Mucosa of descending colon (tissue), 3 donors: ENCODE data around the gene DPYD. TPM values are rescaled to one million over a fixed set of nuclear protein-coding genes. Genes with fewer than 3 reads are reported as not detected.

Experiments used
- ATAC-seq: fragments of 200-7000 bp; cut with Tn5 transposase; one replicate; pipeline ENCODE4 v1.9.1; 2020; ENCODE audit warnings: mild to moderate bottlenecking, moderate library complexity
- DNase-seq, 3 donors: peaks; one replicate each; pipeline ENCODE4 v3.0.0-alpha.2; 2020
- H3K36me3 ChIP-seq: fragments of 200-600 bp; one replicate; pipeline ENCODE4 v1.8.0; 2021; ENCODE audit warnings: low read depth, mild to moderate bottlenecking
- H3K4me1 ChIP-seq: fragments of 200-600 bp; one replicate; pipeline ENCODE4 v1.8.0; 2021; ENCODE audit warnings: low read depth, mild to moderate bottlenecking
- H3K4me3 ChIP-seq: fragments of 200-600 bp; one replicate; pipeline ENCODE4 v1.8.0; 2021; ENCODE audit warnings: mild to moderate bottlenecking
- H3K9me3 ChIP-seq: fragments of 200-600 bp; one replicate; pipeline ENCODE4 v1.8.0; 2021; ENCODE audit warnings: mild to moderate bottlenecking
- CTCF ChIP-seq: fragments of 200-600 bp; IDR thresholded peaks from one replicate; pipeline ENCODE4 v1.8.0; 2022; ENCODE audit warnings: antibody characterized with exemption, mild to moderate bottlenecking
- intact Hi-C, 2 donors: fragments of 100-400 bp; cut with DNase I in 1 of 2; cut with micrococcal nuclease in 1 of 2; formaldehyde crosslinking; loops; one replicate each; pipeline versions ENCODE4 v1.11.0 to v1.11.1; 2022; cut with DNase I, micrococcal nuclease
- total RNA-seq, 3 donors: library from RNA; stranded (reverse); fragmentation: NEBNext Ultra II Directional in 2 of 3; extraction: Animal tissue kit (Norgen Biotek cat#: 25700) in 2 of 3; gene quantifications; one replicate each; pipeline versions ENCODE4 v1.2.1 to v1.2.4, GENCODE V29; 2021 to 2023
- donor health status: DM: no; HTN: no; CAD: no; lungs with moderate emphysema.
- donor health status: DM: no; HTN: no; CAD: no.
- donor health status: DM: no; HTN: yes; CAD: no.

Gene DPYD
- total RNA-seq, 3 donors from 2014 or later: 13.8 to 33.3 (median 19.7) TPM

DNA sequence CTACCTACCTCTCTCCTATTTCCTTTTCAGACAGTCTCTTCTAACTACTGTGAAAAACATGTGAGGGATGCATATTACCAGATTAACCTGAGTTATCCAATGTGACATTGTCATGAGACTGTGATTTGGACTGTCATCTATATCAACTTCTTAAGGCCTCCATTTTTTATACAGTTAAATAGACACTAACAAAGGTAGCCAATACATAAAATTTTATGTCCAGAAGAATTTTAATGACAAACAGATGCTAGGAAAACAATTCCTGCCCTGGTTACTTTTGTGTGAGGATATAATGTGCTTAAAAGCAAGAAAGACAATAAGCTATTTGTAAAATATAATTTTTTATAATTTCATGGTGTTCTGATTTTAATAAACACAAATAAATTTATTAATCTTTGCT, 136.2 kb downstream of the DPYD start:
- no peak for TF ChIP-seq CTCF
- intact Hi-C loops: no loop called here

DNA sequence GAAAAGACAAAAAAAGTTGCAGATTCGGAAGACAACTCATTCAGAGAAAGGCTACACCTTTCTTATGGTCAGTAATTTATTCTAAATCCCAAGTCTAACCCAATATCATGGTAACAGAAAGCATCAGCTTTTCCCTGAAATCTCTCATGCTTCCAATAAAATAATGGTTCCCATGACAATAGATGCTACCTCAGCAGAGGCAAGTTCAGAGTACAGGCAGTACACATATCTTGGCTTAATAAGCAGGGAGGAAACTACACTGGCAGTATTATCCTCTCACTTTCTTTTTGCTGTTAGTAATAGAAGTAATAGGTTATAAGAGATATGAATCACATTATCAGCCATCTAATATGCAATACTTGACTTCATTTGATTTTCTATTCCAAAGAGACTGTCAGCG, 137.1 kb downstream of the DPYD start:
- Histone ChIP-seq H3K4me3 (no peak overlapping the region), H3K4me1 (no peaks in the 10 kb centered on the region), H3K36me3 (no peaks in the 10 kb centered on the region), H3K9me3 (no peaks in the 10 kb centered on the region)
- no peak for DNase-seq
- intact Hi-C loops: no loop called here
- ATAC-seq: no peak
- no peak for TF ChIP-seq CTCF

More for the DNA sequence above, 136.2 kb downstream of the DPYD start:
- Histone ChIP-seq H3K4me1 (no peaks in the 10 kb centered on the region), H3K4me3 (no peak overlapping the region), H3K9me3 (no peaks in the 10 kb centered on the region), H3K36me3 (no peaks in the 10 kb centered on the region)
- no peak for DNase-seq
- no peak for ATAC-seq

DNA sequence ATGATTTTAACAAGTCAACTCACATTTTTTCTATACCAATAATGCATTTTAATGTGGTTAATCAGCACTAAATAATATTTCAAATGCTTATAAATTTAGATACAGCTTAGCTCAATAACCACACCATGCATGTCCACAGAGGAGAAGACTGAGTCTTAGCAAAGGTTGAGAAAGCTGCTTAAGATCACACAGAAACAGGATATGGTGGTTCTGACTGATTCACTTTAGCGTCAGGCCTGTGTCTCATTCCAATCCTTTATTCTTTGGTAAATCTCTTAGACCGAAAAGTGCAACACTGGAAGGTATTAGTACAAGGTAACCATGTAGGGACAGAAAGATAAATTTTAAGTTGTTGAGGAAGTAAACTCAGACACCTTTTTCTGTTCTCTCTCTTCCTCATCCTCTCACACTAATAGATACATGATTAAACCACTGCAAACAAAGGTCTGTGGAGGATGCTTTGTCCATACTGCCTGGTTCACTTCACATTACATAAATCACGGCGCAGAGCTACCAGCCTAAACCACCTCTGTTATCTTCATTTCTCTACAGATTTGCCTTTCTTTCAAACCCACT, 139.0 kb downstream of the DPYD start:
- intact Hi-C loops: no loop called here
- Histone ChIP-seq H3K36me3 (no peaks in the 10 kb centered on the region), H3K4me1 (no peaks in the 10 kb centered on the region), H3K9me3 (no peaks in the 10 kb centered on the region), H3K4me3 (no peak overlapping the region)
- ATAC-seq (no peak), DNase-seq (no peak)
- TF ChIP-seq CTCF: no peak

GRCh38 chr1:97780884-97781283, 139.9 kb downstream of the DPYD start:
- no peak for ATAC-seq
- Histone ChIP-seq H3K4me3 (no peak overlapping the region), H3K4me1 (no peaks in the 10 kb centered on the region), H3K36me3 (no peaks in the 10 kb centered on the region), H3K9me3 (no peaks in the 10 kb centered on the region)
- intact Hi-C loops: no loop called here
- DNase-seq: no peak
- no peak for TF ChIP-seq CTCF

DNA sequence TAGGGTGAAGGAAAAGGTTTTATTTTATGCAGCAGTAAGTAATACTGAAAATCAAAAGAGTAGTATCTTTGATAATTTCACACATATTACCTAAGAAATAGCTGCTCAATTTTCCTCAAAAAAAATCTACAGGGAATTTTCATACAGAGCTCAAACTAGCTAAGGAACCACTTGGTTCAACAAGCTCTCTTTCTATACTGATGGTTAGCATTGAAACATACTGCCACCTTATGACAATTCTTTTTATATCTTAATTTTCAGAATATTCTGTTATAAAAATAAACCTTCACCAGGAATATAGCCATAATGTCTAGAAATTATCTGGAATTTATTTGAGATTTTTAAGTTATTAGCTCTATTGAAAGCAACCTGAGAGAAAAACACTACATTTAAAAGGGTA, 142.1 kb downstream of the DPYD start:
- ATAC-seq: no peak
- intact Hi-C loops: no loop called here
- TF ChIP-seq CTCF: no peak
- no peak for DNase-seq
- Histone ChIP-seq H3K4me1 (no peaks in the 10 kb centered on the region), H3K36me3 (no peaks in the 10 kb centered on the region), H3K4me3 (no peak overlapping the region), H3K9me3 (peaks cover under 1% of the 10 kb centered on the region)

DNA sequence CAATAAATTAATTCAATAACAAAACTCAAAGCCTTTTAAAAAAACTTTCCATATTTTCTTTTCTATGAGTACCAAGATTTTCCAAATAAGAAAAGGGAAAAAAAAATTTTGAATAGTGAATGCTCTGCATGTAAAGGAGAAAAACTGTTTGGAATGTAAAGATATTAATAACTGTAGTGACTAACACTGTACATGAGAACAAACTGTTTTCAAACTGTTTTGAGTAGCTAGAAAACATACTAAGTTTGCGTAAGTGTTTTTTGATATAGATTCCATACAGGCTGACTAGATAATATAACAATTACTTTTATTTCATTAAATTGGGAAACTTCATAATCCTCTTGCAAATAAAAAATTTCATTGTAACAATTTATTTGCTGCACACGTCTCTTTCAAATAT, 150.5 kb downstream of the DPYD start:
- H3K4me1 ChIP-seq: no peaks in the 10 kb centered on the region
- ATAC-seq: no peak
- no peaks in the 10 kb centered on the region for H3K36me3 ChIP-seq
- no peak for TF ChIP-seq CTCF
- peaks cover 2% of the 10 kb centered on the region for H3K9me3 ChIP-seq
- intact Hi-C loops: no loop called here
- H3K4me3 ChIP-seq: no peak overlapping the region
- DNase-seq: no peak
